ENCODE results near the gene CARD11.

Gene CARD11

DNA sequence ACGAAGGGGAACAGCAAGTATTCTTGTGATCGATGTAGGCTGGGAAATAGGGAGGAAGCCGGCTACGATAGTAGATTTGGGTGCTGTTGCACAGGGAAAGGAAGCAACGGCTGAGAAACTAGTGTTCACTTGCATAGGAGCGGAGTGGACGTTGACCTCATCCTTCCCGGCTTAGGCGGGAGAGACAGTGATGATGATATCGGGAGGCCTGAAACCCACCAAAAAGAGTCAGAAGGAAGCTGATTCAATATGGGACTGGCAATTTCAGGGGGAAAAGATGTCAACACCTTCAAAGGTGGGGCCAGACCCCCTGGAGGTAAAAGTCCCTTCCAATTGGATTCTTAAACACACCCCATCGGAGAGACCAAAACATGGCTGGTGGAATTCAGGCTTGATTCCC is 61.3 kb downstream of the CARD11 start:
- Histone ChIP-seq H3K27ac (no peak overlapping the region), H3K4me2 (ENCODE audit: low read length) (no peak overlapping the region), H3K27me3 (ENCODE audit: control insufficient read depth, insufficient read depth, low read length) (no peaks in the 10 kb centered on the region), H3K36me3 (ENCODE audit: control insufficient read depth, insufficient read depth, low read length) (no peaks in the 10 kb centered on the region), H3K9ac (no peak overlapping the region), H3K79me2 (no peaks in the 10 kb centered on the region), H2AFZ (no peak overlapping the region), H3K9me3 (ENCODE audit: control insufficient read depth, low read length) (no peaks in the 10 kb centered on the region), H3K4me3 (ENCODE audit: low read depth, low read length) (no peak overlapping the region), H3K4me1 (no peaks in the 10 kb centered on the region)
- TF ChIP-seq, protein P1, sequence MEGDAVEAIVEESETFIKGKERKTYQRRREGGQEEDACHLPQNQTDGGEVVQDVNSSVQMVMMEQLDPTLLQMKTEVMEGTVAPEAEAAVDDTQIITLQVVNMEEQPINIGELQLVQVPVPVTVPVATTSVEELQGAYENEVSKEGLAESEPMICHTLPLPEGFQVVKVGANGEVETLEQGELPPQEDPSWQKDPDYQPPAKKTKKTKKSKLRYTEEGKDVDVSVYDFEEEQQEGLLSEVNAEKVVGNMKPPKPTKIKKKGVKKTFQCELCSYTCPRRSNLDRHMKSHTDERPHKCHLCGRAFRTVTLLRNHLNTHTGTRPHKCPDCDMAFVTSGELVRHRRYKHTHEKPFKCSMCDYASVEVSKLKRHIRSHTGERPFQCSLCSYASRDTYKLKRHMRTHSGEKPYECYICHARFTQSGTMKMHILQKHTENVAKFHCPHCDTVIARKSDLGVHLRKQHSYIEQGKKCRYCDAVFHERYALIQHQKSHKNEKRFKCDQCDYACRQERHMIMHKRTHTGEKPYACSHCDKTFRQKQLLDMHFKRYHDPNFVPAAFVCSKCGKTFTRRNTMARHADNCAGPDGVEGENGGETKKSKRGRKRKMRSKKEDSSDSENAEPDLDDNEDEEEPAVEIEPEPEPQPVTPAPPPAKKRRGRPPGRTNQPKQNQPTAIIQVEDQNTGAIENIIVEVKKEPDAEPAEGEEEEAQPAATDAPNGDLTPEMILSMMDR (IDR thresholded peaks at IDR 0.05) = no peak

DNA sequence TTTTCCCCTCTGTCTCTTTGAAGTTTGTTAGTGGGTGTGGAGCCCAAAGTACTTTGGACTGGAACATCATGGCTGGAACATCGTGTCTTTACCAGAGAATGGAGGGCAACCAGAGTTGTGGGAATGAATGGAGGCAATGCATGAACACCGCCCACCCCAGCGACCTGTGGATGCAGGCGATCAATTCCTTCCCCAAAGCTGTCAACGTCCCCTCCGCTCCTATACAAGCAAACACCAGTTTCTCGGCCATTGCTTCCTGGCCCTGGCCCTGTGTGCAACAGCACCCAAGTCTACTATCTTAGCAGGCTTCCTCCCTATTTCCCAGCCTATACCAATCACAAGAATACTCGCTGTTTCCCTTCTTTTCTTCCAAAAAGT is 62.6 kb downstream of the CARD11 start:
- Histone ChIP-seq H3K9ac (no peak overlapping the region), H3K79me2 (no peaks in the 10 kb centered on the region), H3K27ac (no peak overlapping the region), H3K9me3 (ENCODE audit: control insufficient read depth, low read length) (no peaks in the 10 kb centered on the region), H3K4me2 (ENCODE audit: low read length) (no peak overlapping the region), H2AFZ (no peak overlapping the region), H3K4me3 (ENCODE audit: low read depth, low read length) (no peak overlapping the region), H3K27me3 (ENCODE audit: control insufficient read depth, insufficient read depth, low read length) (no peaks in the 10 kb centered on the region), H3K4me1 (no peaks in the 10 kb centered on the region), H3K36me3 (ENCODE audit: control insufficient read depth, insufficient read depth, low read length) (no peaks in the 10 kb centered on the region)
- TF ChIP-seq, protein P1 (IDR thresholded peaks at IDR 0.05) = no peak

DNA sequence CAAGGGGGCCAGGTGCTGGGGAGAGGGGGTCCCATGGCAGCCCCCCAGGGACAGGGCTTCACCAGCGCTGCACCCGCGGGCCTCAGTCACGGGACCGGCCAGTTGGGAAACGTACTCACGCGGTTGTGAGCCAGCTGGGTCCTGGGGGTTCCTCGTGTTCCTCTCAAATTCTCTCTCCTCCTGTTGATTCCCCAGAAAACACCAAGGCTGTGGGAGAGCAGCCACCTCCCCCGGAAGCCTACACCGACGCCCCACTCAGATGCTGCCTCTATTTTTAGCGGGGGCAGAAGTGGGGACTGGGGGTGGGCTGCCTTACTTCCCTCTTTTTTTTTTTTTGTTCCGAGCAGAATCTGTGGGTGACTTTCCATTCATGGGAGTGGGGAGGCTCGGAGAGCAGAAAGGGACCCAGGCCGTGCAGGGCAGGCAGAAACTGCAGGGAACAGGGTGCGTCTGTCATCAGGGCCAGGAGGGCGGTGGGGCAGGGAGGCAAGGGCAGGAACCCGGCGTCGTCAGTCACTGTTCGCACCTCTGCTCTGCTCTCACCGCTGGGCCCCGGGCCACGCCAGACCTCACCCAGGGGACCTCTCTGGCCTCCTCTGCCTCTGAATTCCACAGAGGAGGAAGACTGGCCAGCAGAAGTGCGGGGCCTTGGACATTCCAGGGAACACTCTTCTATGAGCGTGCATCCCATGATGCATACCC is 63.1 kb downstream of the CARD11 start:
- H2AFZ ChIP-seq = no peak overlapping the region
- H3K4me3 ChIP-seq (ENCODE audit: low read depth, low read length) = no peak overlapping the region
- H3K27ac ChIP-seq = no peak overlapping the region
- H3K4me1 ChIP-seq = no peaks in the 10 kb centered on the region
- H3K9me3 ChIP-seq (ENCODE audit: control insufficient read depth, low read length) = no peaks in the 10 kb centered on the region
- no peak overlapping the region for H3K4me2 ChIP-seq (ENCODE audit: low read length)
- H3K9ac ChIP-seq = no peak overlapping the region
- TF ChIP-seq, protein P1 (IDR thresholded peaks at IDR 0.05) = no peak
- H3K36me3 ChIP-seq (ENCODE audit: control insufficient read depth, insufficient read depth, low read length) = no peaks in the 10 kb centered on the region
- no peaks in the 10 kb centered on the region for H3K79me2 ChIP-seq
- no peaks in the 10 kb centered on the region for H3K27me3 ChIP-seq (ENCODE audit: control insufficient read depth, insufficient read depth, low read length)

DNA sequence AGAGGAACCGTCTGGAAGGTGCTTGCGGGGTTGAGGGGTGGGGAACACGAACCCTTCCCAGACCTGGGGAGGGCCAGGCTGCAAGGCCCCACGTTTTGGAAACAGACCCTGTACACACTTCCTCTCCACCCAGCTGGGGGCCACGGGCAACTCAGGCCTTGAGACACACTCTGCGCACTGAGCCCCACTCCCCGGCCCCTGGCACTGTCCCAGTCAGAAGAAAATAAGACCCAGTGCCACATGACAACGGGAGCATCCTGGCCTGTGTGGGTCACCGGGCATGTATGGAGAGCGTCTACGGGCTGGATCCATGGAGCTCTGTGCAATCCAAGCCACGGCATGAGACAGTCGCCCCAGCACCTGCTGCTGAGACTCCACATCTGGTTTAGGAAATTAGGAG is 63.7 kb downstream of the CARD11 start:
- Histone ChIP-seq H3K9ac (no peak overlapping the region), H3K9me3 (ENCODE audit: control insufficient read depth, low read length) (no peaks in the 10 kb centered on the region), H3K36me3 (ENCODE audit: control insufficient read depth, insufficient read depth, low read length) (no peaks in the 10 kb centered on the region), H2AFZ (no peak overlapping the region), H3K4me3 (ENCODE audit: low read depth, low read length) (no peak overlapping the region), H3K27ac (no peak overlapping the region), H3K27me3 (ENCODE audit: control insufficient read depth, insufficient read depth, low read length) (no peaks in the 10 kb centered on the region), H3K4me2 (ENCODE audit: low read length) (no peak overlapping the region), H3K79me2 (no peaks in the 10 kb centered on the region), H3K4me1 (no peaks in the 10 kb centered on the region)
- TF ChIP-seq, protein P1 (IDR thresholded peaks at IDR 0.05) = no peak

DNA sequence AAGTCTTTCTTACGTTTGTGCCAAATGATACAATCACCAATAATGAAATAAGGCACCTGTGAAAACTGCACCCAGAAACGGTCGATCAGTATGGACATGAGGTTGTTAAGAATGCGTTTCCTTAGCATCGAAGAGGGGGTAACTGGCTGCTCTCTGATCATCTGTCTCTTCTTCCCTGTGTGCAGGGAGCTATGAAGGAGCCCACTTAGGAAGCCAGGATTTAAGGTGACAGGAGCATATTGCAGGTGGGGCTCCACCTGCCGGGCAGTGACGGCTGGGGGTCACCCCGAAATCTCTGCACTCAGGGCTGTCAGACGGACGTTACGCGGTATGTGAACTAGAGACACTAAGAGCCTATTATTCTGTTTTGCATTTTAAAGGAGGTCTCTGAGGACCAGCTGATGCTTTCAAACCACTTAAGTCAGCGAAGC is 64.5 kb downstream of the CARD11 start:
- no peak overlapping the region for H2AFZ ChIP-seq
- H3K4me3 ChIP-seq (ENCODE audit: low read depth, low read length) = no peak overlapping the region
- H3K79me2 ChIP-seq = no peaks in the 10 kb centered on the region
- TF ChIP-seq, protein P1 (IDR thresholded peaks at IDR 0.05) = no peak
- H3K36me3 ChIP-seq (ENCODE audit: control insufficient read depth, insufficient read depth, low read length) = no peaks in the 10 kb centered on the region
- no peak overlapping the region for H3K27ac ChIP-seq
- no peaks in the 10 kb centered on the region for H3K27me3 ChIP-seq (ENCODE audit: control insufficient read depth, insufficient read depth, low read length)
- H3K4me1 ChIP-seq = no peaks in the 10 kb centered on the region
- H3K9me3 ChIP-seq (ENCODE audit: control insufficient read depth, low read length) = no peaks in the 10 kb centered on the region
- H3K9ac ChIP-seq = no peak overlapping the region
- peak overlapping the region; percentile 58 for H3K4me2 ChIP-seq (ENCODE audit: low read length)

All from parathyroid adenoma (tissue), 2 donors.